ENCODE measurements around the gene ARHGAP44.

ARHGAP44 gene

GRCh38 chr17:13016881-13017654 is 227.8 kb downstream of the ARHGAP44 start:
- peak overlapping the region; percentile 93 for H2AFZ ChIP-seq (ENCODE audit: low read depth, low read length)
- peak overlapping the region; percentile 95 to 99 for H3K4me3 ChIP-seq (ENCODE audit: low read depth in 1 of 2, low read length in 2 of 2)
- H3K79me2 ChIP-seq (ENCODE audit: insufficient read depth, low read length): peaks cover 27% of the 10 kb centered on the region
- no peaks in the 10 kb centered on the region for H3K27me3 ChIP-seq (ENCODE audit: insufficient read depth, low read length, poor library complexity)
- peak; percentile 1; the same call in 1 of the 3 replicates for ATAC-seq (ENCODE audit: insufficient read depth, low read depth)
- no peak for DNase-seq
- TF ChIP-seq EZH2 (IDR thresholded peaks at IDR 0.05; ENCODE audit: borderline replicate concordance, low read depth, low read length, severe bottlenecking) (no peak), CTCF (IDR thresholded peaks at IDR 0.05; ENCODE audit: borderline replicate concordance, extremely low read depth, low read length, poor library complexity, severe bottlenecking) (no peak)
- H3K9ac ChIP-seq (ENCODE audit: low read depth, low read length): peak overlapping the region; percentile 88
- H3K27ac ChIP-seq (ENCODE audit: low read length): peak overlapping the region; percentile 80
- H4K20me1 ChIP-seq (ENCODE audit: insufficient read depth, low read length): no peaks in the 10 kb centered on the region
- peak overlapping the region; percentile 86 for H3K4me2 ChIP-seq (ENCODE audit: insufficient read depth, low read length)
- no peaks in the 10 kb centered on the region for H3K9me3 ChIP-seq (ENCODE audit: insufficient read depth, low read length, severe bottlenecking)
- H3K36me3 ChIP-seq (ENCODE audit: insufficient read depth, low read length): peaks cover 48% of the 10 kb centered on the region
- H3K4me1 ChIP-seq (ENCODE audit: insufficient read depth, low read length): peaks cover 28% of the 10 kb centered on the region

GRCh38 chr17:13017655-13018459 is 228.6 kb downstream of the ARHGAP44 start, which contains the start of gene ELAC2:
ELAC2 (minus strand) TSS chr17:13018027; CDS start chr17:13017947, 80 bp downstream.
- peak within 1 kb of the TSS; percentile 88 for H3K9ac ChIP-seq (ENCODE audit: low read depth, low read length)
- H3K9me3 ChIP-seq (ENCODE audit: insufficient read depth, low read length, severe bottlenecking): no peaks in the 10 kb centered on the region
- H3K4me3 ChIP-seq (ENCODE audit: low read depth in 1 of 2, low read length in 2 of 2): peak within 1 kb of the TSS; percentile 95 to 99
- H3K79me2 ChIP-seq (ENCODE audit: insufficient read depth, low read length): peaks cover 27% of the 10 kb centered on the region
- peak within 1 kb of the TSS; percentile 99 for H2AFZ ChIP-seq (ENCODE audit: low read depth, low read length)
- TF ChIP-seq CTCF (IDR thresholded peaks at IDR 0.05; ENCODE audit: borderline replicate concordance, extremely low read depth, low read length, poor library complexity, severe bottlenecking): no peak
- no peak for TF ChIP-seq EZH2 (IDR thresholded peaks at IDR 0.05; ENCODE audit: borderline replicate concordance, low read depth, low read length, severe bottlenecking)
- H3K27me3 ChIP-seq (ENCODE audit: insufficient read depth, low read length, poor library complexity): no peaks in the 10 kb centered on the region
- H3K4me1 ChIP-seq (ENCODE audit: insufficient read depth, low read length): peaks cover 28% of the 10 kb centered on the region
- H3K36me3 ChIP-seq (ENCODE audit: insufficient read depth, low read length): peaks cover 41% of the 10 kb centered on the region
- H4K20me1 ChIP-seq (ENCODE audit: insufficient read depth, low read length): no peaks in the 10 kb centered on the region
- DNase-seq (peak; percentile 96), ATAC-seq (ENCODE audit: insufficient read depth, low read depth) (peak; percentile 100)
- peak within 1 kb of the TSS; percentile 86 for H3K4me2 ChIP-seq (ENCODE audit: insufficient read depth, low read length)
- H3K27ac ChIP-seq (ENCODE audit: low read length): peak within 1 kb of the TSS; percentile 93

- Histone ChIP-seq H2AFZ (ENCODE audit: low read depth, low read length) (peak overlapping the region; percentile 53; the same call in 1 of the 2 replicates), H3K27ac (ENCODE audit: low read length) (no peak overlapping the region), H3K36me3 (ENCODE audit: insufficient read depth, low read length) (no peaks in the 10 kb centered on the region), H3K4me3 (ENCODE audit: low read depth in 1 of 2, low read length in 2 of 2) (no peak overlapping the region), H4K20me1 (ENCODE audit: insufficient read depth, low read length) (no peaks in the 10 kb centered on the region), H3K4me1 (ENCODE audit: insufficient read depth, low read length) (peaks cover 9% of the 10 kb centered on the region), H3K4me2 (ENCODE audit: insufficient read depth, low read length) (peak overlapping the region; percentile 51; the same call in 1 of the 2 replicates), H3K9me3 (ENCODE audit: insufficient read depth, low read length, severe bottlenecking) (no peaks in the 10 kb centered on the region), H3K9ac (ENCODE audit: low read depth, low read length) (no peak overlapping the region), H3K79me2 (ENCODE audit: insufficient read depth, low read length) (no peaks in the 10 kb centered on the region), H3K27me3 (ENCODE audit: insufficient read depth, low read length, poor library complexity) (no peaks in the 10 kb centered on the region)
- ATAC-seq (ENCODE audit: insufficient read depth, low read depth) (0 out of 3 replicates have a peak, but pooled peaks have one; percentile 10), DNase-seq (no peak)
- no peak for TF ChIP-seq EZH2 (IDR thresholded peaks at IDR 0.05; ENCODE audit: borderline replicate concordance, low read depth, low read length, severe bottlenecking)
- TF ChIP-seq CTCF (IDR thresholded peaks at IDR 0.05; ENCODE audit: borderline replicate concordance, extremely low read depth, low read length, poor library complexity, severe bottlenecking): no peak
Observed at GRCh38 chr17:13024016-13024415, 234.7 kb downstream of the ARHGAP44 start.
